CD4-positive, alpha-beta T cell treated with Interleukin-4 for 4 hours (primary cell): ENCODE data around the gene SND1.

Experiments
- DNase-seq: peaks from one replicate; pipeline ENCODE4 v3.0.0-alpha.2; 2020

The SND1 gene

GRCh38 chr7:128057909-128058308 lies 405.9 kb downstream of the SND1 start:
- no peak for DNase-seq

- DNase-seq = peak; percentile 39
Measured at GRCh38 chr7:128059143-128059988, 407.4 kb downstream of the SND1 start.

DNA sequence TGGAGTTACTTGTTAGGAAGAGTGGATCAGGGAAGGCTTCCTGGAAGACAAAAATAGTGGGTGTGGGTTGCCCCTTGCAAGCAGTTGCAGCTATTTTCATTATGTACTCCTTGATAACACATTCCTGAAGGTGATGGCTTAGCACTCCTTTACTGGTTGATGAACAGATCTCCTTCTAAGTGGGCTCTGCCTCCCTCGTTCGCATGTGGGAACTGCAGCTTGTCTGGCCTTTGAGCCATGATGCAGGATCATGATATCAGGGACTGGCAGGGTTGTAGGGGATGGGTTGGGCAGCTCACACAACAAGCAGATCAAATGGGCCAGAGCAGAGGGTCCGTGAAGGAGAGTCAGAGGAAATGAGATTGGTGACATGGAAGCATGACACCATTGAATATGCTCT lies 408.0 kb downstream of the SND1 start:
- no peak for DNase-seq

DNA sequence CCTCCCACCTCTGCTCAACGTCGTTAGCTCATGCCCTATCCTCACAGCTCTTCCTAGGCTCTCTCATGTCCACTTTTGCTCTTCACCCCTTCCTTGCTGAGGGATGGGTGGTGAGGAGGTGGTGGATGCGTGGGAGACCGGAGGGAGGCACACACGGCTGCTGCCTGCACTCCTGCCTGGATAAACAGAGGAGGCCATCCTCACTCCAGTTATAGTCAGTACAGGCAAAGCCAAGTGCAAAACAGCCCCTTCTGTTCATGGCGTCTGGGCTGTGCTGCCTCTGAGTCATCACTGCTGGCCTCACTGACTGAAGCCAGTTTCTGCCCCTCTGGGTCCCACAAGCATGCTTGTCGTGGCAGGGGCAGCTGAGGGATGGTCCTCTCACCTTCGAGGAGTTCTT lies 411.1 kb downstream of the SND1 start:
- no peak for DNase-seq

GRCh38 chr7:128065872-128066271 lies 413.9 kb downstream of the SND1 start:
- DNase-seq = no peak

DNA sequence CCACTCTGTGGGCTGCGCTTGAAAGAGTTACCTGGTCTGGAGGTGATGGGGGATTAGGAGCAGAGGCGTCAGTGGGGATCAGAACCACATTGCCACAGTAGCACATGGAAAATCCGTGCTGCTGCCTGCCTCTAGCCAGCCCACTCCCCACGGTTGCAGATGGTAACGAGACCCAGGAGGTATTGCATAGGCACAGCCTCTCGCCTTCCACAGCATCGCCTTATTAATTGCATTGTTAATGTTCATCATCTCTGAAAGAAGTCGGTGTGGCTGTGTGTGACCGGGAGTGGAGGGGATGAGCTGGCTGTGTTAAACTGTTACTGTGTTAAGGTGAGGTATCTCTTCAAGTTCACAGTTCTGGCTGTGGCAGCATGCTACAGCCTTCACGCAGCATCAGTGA lies 414.4 kb downstream of the SND1 start:
- DNase-seq = no peak

DNA sequence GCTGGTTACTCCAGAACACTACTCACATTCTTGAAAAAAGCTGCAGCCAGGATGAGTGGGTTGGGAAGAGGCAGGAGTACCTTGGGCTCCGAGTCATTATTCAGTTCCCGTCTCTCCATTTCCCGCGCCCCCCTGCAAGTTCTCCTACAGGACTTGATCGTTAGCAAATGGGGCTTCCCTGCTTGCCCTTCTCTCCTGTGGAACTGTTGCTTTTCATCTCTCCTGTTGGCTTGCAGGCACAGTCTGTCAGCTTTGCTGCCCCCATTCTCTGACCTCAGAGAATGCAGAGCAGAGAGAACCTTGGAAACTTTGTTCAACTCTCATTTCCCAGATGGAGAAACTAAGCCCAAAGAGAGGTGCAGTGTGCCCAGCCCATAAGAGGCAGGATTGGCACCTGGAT lies 414.9 kb downstream of the SND1 start:
- no peak for DNase-seq

DNA sequence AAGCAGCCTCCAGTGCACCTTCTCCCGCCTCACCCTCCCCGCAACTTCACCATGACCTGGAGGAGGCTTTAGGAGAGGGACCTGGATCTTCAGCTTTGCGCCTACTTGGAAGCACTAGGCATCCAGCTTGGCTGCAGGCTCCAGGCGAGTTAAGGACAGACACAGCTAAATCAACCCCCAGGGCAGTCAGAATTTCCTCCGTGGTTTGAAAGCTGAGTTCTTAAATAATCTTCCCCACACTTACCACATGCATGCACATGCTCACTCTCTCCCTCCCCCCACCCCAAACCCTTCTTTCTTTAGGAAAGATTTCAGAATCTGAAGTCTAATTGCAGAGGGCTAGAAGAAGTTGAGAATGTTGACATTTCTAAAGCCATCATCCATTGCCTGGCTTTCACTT lies 416.0 kb downstream of the SND1 start:
- no peak for DNase-seq

- DNase-seq = no peak
Measured at GRCh38 chr7:128068785-128069184, 416.8 kb downstream of the SND1 start.

- no peak for DNase-seq
Measured at GRCh38 chr7:128069373-128070364, 417.7 kb downstream of the SND1 start.

GRCh38 chr7:128071376-128071775 lies 419.4 kb downstream of the SND1 start:
- DNase-seq = no peak

GRCh38 chr7:128071801-128072200 lies 419.8 kb downstream of the SND1 start:
- DNase-seq = no peak

DNA sequence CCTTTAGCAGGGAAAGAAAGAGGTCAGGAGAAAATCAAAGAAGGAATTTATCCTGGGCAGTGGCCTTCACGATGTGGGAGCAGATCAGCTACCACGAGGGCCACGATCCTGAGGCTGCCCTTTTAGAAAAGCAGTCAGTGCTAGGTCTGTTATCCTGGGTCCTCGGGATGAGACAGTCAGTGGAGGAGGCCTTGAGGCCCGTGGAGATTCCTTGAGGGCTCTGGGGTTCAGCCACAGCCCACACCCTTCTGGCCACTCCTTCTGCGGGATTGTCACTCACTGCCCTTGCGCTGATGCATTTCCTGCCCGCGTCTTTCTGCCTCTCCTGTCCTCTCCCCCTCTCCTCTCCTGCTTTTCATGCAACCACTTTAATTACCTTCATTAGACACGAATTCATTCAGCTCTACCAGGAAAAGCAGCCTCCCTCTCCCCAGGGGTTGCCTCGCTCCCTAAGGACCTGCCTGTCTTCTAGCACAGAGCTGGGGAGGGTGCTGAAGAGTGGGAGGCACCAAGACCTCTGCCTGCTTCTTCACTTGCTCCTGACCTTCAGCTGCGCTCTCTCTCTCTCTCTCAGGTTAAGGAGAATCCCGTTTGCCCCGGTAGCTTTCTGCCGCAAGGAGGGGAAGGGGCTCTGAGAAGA lies 421.8 kb downstream of the SND1 start:
- no peak for DNase-seq

DNA sequence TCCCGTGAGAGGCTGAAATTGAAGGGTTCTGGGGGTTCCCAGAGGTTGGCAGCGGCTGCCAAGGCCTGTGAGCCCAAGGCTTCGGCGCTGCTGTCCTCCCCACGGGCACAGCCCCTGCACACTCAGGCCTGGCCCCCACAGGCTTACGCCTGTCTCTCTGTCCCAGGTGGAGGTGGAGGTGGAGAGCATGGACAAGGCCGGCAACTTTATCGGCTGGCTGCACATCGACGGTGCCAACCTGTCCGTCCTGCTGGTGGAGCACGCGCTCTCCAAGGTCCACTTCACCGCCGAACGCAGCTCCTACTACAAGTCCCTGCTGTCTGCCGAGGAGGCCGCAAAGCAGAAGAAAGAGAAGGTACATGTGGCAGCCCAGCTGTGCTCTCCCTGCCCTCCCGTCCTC lies 422.3 kb downstream of the SND1 start:
- DNase-seq = no peak

DNA sequence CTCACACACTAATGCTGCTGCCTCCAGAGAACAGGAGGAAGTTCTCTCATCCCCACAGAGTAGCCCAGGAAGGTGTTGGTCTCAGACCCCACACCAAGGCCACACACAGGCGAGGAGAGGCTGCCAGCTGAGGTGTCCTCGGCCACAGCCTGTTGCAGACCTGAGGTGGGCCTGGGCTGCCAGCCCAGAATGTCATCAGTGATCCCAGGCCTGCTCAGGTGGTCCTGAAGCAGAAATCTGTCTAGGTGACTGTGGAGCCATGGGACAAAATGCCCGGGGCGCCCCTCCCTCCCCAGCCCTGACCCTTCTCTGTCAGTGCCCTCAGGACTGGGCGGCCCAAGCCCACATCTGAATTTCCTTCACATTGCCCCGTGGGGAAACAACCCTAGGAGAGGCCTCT lies 422.7 kb downstream of the SND1 start:
- no peak for DNase-seq

DNA sequence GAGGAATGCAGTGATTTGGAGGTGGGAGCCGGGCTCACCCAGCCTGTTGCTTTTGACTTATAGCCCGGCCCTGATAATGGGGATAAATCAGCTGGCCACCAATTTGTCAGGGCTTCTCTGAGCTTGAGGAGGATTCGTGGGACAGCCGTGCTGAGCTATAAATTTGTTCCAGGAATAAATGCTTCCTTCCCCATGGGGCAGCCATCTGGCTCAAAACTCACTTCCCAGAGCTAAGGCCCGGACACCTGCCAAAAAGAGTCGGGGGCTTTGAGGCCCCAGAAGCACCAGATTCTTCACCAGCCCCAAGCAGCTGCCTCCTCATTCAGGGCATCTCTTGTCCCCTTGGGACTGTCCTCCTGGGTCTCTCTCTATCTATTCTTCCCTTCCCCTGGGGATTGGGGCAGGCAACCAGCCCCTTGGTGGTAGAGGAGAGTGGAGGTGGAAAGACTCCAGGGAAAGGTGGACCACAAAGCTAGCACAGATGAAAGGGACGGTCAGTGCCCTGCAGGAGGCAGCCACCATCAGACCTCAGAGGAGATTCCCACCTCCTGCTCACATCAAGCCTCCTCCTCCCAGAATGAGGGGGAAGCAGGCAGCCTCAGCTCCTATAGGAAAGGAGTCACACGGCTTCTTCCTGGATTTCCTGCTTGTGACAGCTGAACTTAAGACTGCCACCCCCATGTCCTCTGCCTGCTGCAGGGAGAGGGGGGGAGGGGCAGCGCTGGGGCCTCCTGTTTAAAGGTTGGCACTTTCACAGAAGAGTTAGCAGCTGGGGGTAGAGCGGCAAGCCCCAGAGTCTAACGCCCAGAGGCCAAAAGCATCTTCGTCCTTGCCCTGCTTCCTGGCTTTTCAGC lies 423.5 kb downstream of the SND1 start:
- no peak for DNase-seq

DNA sequence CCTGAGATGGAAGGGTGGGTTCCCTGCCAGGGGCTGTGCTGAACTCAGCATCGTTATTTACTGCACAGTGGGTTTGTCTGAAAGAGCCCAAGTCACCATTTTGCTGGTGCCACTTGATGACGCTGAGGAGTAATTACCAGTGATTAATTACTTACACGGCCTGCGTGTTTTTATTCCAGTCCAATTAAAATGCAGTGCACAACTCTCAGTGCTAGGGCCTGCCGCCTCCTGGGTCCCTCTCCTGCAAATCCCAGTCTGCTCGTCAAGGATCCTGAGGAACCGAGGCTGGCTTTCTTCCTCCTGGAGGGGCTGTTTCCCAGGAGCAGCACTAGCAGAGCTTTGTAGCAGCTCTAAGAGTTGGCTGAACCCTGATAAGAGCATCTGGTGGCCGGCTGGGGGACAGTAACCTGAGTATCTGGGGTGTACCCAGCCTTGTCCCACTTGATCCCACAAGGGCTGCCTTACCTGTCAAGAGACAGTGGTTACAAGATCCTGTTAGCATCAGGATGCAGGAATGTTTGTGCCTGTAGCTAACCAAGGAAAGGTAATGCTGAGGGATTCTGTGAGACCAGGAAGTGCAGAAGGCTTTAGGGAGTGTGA lies 424.3 kb downstream of the SND1 start:
- no peak for DNase-seq

DNA sequence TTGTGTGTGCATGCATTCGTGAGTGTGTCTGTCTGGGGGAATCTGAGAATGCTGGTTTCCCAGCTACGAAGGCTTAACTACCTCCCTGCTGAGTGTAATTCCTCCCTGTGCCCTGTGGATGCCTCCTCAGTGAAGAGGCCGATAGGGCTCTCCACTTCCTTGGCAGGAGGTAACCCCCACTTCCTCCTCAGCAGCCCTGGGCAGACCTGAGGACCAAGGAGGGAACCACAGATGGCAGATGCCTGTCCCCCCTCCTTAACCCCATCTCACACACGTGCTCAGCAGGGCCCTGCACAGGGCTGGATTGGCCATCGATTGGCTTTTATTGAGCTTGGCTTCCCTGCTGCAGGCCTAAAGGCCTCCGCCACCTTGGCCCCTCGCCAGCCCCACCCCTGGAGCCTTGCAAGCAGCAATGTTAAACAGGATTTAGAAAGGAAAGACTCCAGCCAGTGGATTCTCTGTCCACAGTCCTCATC lies 424.8 kb downstream of the SND1 start:
- DNase-seq = no peak

DNA sequence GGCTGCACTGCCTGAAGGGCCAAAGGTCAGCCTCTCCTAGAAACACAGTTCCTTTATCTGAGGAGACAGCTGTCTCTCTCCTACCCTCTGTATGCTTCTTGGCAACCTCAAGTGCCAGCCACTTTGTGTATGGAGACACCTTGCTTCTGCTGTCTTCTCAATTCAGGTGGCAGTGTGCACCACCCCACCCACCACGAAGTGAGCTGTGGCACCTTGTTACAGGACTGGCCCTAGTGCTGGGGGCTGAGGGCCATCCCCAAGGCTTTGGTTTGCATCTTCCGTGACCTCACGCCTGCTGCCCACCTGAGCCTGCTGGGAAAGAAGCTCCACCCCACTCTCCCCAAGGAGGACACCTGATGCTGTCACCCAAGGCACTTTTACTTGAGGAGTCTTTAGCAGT lies 426.3 kb downstream of the SND1 start:
- no peak for DNase-seq

GRCh38 chr7:128080169-128080568 lies 428.2 kb downstream of the SND1 start:
- DNase-seq = no peak

DNA sequence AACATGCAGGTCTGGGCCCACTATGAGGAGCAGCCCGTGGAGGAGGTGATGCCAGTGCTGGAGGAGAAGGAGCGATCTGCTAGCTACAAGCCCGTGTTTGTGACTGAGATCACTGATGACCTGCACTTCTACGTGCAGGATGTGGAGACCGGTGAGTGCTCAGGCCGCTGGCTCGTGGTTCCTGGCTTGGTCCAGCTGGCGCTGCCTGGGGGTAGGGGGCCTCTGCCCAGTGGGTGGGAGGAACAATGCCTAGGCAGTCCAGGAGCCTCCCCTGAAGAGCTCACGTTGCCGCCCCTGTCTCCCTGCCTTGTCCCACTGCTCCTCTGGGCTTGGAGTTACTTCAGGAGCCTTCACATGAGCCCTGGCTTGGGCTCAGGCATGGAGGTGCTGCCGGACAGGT lies 429.4 kb downstream of the SND1 start:
- DNase-seq = no peak

DNA sequence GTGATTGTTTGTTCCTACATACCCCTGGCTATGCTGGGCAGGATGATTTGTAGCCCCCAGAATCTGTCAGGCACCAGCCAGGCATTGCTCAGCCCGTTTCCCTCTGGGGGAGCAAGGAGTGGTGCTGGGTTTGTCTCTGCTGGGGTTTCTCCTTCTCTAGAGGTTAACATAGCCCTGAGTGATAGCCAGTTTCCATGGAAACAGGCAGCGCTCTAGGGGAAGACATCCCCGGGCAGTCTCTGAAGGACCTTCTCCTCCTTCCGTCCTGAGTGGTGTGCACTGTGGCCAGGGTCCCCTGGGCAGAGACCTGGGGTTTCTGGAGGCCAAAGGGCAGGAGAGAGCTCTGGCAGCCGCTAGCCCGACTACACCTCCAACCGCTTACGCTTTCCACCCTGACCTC lies 429.8 kb downstream of the SND1 start:
- no peak for DNase-seq
